ENCODE data around the gene MRLN.

- TF ChIP-seq CTCF (IDR thresholded peaks at IDR 0.05; ENCODE audit: low read depth, low read length) (no peak), EZH2phosphoT487 (IDR thresholded peaks at IDR 0.05; ENCODE audit: low read depth) (no peak)
These were observed 48.6 kb downstream of the MRLN start for GRCh38 chr10:59704630-59705029.

Data from OCI-LY3 (cell line).